ENCODE data around the gene VPS51.

DNA sequence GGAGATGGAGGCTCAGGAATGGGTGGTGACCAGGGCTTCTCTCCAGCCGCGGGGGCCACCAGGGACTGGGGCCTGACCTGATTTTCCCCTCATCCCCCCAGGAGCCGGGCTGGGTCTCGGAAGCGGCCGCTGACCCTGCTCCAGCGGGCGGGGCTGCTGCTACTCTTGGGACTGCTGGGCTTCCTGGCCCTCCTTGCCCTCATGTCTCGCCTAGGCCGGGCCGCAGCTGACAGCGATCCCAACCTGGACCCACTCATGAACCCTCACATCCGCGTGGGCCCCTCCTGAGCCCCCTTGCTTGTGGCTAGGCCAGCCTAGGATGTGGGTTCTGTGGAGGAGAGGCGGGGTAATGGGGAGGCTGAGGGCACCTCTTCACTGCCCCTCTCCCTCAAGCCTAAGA, 8.2 kb upstream of the VPS51 start:
- TF ChIP-seq, protein P1, sequence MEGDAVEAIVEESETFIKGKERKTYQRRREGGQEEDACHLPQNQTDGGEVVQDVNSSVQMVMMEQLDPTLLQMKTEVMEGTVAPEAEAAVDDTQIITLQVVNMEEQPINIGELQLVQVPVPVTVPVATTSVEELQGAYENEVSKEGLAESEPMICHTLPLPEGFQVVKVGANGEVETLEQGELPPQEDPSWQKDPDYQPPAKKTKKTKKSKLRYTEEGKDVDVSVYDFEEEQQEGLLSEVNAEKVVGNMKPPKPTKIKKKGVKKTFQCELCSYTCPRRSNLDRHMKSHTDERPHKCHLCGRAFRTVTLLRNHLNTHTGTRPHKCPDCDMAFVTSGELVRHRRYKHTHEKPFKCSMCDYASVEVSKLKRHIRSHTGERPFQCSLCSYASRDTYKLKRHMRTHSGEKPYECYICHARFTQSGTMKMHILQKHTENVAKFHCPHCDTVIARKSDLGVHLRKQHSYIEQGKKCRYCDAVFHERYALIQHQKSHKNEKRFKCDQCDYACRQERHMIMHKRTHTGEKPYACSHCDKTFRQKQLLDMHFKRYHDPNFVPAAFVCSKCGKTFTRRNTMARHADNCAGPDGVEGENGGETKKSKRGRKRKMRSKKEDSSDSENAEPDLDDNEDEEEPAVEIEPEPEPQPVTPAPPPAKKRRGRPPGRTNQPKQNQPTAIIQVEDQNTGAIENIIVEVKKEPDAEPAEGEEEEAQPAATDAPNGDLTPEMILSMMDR (optimal IDR thresholded peaks at IDR 0.05 in 1 of 3, IDR thresholded peaks at IDR 0.05 in 1 of 3, conservative IDR thresholded peaks at IDR 0.05 in 1 of 3; ENCODE audit: extremely low read depth in 1 of 3, insufficient read depth in 2 of 3, low read length in 3 of 3), result no peak
- TF ChIP-seq EZH2 (IDR thresholded peaks at IDR 0.05; ENCODE audit: low read length), result no peak
